Retinal pigment epithelial cell (primary cell): Measurements from ENCODE around the gene IL1RN.

Experiments
- DNase-seq: peaks from one replicate; pipeline ENCODE4 v3.0.0-alpha.2; 2010; ENCODE audit warnings: low read depth
- H3K4me3 ChIP-seq: 2 replicates; pipeline ENCODE4 v1.5.1; 2011; ENCODE audit warnings: mild to moderate bottlenecking, low read length, control low read depth, moderate library complexity
- CTCF ChIP-seq: conservative IDR thresholded peaks from 2 replicates; pipeline ENCODE4 v1.5.1; 2011; ENCODE audit warnings: low read depth, low read length, control low read depth, inconsistent platforms

IL1RN gene

GRCh38 chr2:113126845-113127645 is at the start of gene IL1RN:
Gene IL1RN (plus strand): TSS chr2:113127598. CDS start chr2:113127625, 27 bp downstream.
- TF ChIP-seq CTCF = no peak
- no peak for DNase-seq
- no peak within 1 kb of the TSS for H3K4me3 ChIP-seq

GRCh38 chr2:113077921-113078320 is 49.5 kb upstream of the IL1RN start:
- H3K4me3 ChIP-seq = no peak overlapping the region
- DNase-seq = no peak
- no peak for TF ChIP-seq CTCF

GRCh38 chr2:113078350-113078839 is 49.0 kb upstream of the IL1RN start:
- no peak overlapping the region for H3K4me3 ChIP-seq
- DNase-seq = no peak
- TF ChIP-seq CTCF = no peak

GRCh38 chr2:113079131-113079530 is 48.3 kb upstream of the IL1RN start:
- TF ChIP-seq CTCF = no peak
- no peak for DNase-seq
- no peak overlapping the region for H3K4me3 ChIP-seq

- DNase-seq = no peak
- TF ChIP-seq CTCF = peak; percentile 80
- H3K4me3 ChIP-seq = no peak overlapping the region
Measured at GRCh38 chr2:113080134-113080533, 47.3 kb upstream of the IL1RN start.

GRCh38 chr2:113081488-113082210 is 45.7 kb upstream of the IL1RN start:
- TF ChIP-seq CTCF = no peak
- no peak for DNase-seq
- H3K4me3 ChIP-seq = no peak overlapping the region
